ENCODE measurements around the gene SMIM45.

SMIM45 gene

DNA sequence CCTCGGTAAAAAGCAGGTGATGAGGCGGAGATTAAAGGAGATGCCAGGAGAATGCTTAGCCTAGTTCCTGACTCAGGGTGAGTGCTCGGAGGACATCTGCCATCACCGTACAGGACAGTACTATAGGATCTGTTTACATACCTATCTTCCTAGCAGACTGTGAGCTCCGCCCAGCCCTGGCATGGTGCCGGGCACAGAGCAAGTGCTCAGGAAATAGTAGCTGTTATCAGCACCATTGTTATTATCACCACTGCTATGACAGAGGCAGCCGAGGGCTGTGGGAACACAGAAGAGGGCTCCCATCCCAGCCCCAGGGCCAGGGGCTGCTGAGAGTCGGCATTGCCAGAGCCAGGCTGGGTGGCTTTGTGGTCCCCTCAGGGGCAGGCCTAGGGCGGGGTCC lies 16.7 kb downstream of the SMIM45 start:
- peaks cover 5% of the 10 kb centered on the region for H3K27me3 ChIP-seq (ENCODE audit: control insufficient read depth, insufficient read depth, low read length)
- H3K4me3 ChIP-seq (ENCODE audit: low read length): no peak overlapping the region
- no peak overlapping the region for H3K27ac ChIP-seq (ENCODE audit: low read length)
- no peaks in the 10 kb centered on the region for H3K36me3 ChIP-seq (ENCODE audit: control insufficient read depth, low read depth, low read length)
- H3K9me3 ChIP-seq (ENCODE audit: control insufficient read depth, low read depth, low read length): no peaks in the 10 kb centered on the region
- peaks cover 3% of the 10 kb centered on the region for H3K4me1 ChIP-seq (ENCODE audit: control insufficient read depth, low read depth, low read length)
- no peak overlapping the region for H3K9ac ChIP-seq (ENCODE audit: low read length)

DNA sequence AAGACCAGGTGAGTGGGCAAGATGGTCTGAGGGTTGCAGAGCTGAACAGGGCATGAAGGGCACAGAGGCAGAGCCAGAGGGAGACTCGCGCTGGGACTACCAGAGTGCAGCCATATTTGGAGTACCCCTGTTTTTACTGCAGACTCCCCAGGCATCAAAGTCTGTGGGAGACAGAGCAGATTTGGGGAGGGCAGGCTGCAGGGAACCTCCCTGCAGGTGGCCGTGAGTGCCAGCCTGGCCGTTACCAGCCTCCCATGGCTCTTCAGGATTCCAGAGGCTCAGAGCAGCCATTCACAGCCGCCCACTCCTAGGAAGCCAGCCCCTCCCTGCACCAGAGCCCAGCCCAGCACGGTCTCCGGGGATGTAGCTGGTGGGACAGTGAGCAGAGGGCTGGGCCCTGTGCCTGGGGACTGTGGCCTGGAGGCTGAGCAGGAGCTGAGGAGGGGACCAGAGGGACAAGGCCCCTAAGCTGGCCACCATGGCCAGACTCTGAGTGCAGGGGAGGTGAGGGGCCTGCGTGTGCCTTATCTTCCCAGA lies 17.2 kb downstream of the SMIM45 start, which contains the start of gene SEPTIN3:
Gene SEPTIN3, plus strand, starts transcription at position 334 of the 537 bp plus-strand sequence. CDS start 2,050 bp downstream, outside the sequence.
- H3K9me3 ChIP-seq (ENCODE audit: control insufficient read depth, low read depth, low read length): no peaks in the 10 kb centered on the region
- H3K9ac ChIP-seq (ENCODE audit: low read length): no peak within 1 kb of the TSS
- no peak within 1 kb of the TSS for H3K27ac ChIP-seq (ENCODE audit: low read length)
- no peaks in the 10 kb centered on the region for H3K36me3 ChIP-seq (ENCODE audit: control insufficient read depth, low read depth, low read length)
- peaks cover 8% of the 10 kb centered on the region for H3K27me3 ChIP-seq (ENCODE audit: control insufficient read depth, insufficient read depth, low read length)
- H3K4me1 ChIP-seq (ENCODE audit: control insufficient read depth, low read depth, low read length): no peaks in the 10 kb centered on the region
- no peak within 1 kb of the TSS for H3K4me3 ChIP-seq (ENCODE audit: low read length)

DNA sequence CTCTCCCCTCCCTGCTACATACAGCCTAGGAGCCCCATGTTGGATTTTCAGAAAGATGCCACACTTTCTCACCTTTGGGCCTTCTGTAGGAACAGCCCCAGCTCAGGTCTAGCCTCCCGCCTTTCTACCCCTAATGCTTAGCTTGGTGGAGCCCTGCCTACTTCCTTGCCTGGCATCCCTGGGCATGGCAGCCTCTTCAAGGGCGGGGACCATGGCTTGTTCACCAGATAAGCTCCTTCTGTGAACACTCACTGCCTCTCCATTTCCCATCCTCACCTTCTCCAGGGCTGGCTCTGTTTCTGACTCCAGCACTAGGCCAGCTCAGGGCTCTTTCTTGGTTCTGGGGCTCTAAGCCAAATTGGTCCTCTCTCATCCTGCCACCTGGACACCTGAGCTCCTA lies 18.7 kb downstream of the SMIM45 start:
- Histone ChIP-seq H3K27me3 (ENCODE audit: control insufficient read depth, insufficient read depth, low read length) (peaks cover 21% of the 10 kb centered on the region), H3K27ac (ENCODE audit: low read length) (no peak overlapping the region), H3K9ac (ENCODE audit: low read length) (no peak overlapping the region), H3K36me3 (ENCODE audit: control insufficient read depth, low read depth, low read length) (no peaks in the 10 kb centered on the region), H3K4me1 (ENCODE audit: control insufficient read depth, low read depth, low read length) (no peaks in the 10 kb centered on the region), H3K9me3 (ENCODE audit: control insufficient read depth, low read depth, low read length) (no peaks in the 10 kb centered on the region), H3K4me3 (ENCODE audit: low read length) (no peak overlapping the region)

DNA sequence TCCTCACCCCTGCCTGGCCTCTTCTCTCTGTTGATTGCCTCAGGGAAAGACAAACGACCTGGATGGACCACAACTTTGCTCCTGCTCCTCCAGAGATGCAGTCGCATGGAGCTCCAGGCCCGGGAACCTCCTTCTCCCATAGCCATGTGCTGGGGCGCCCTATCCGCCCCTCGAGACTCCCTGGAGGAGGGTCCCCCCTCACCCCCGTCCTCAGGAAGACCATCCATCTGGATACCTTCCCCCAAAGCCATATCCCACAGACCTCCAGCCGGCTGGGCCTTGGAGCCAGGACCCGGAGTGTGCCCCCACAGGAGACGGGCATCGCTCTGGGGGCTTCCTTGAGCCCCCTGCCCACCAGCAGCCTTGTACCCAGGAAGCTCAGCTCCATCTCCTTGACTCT lies 19.5 kb downstream of the SMIM45 start:
- no peak overlapping the region for H3K9ac ChIP-seq (ENCODE audit: low read length)
- peaks cover 30% of the 10 kb centered on the region for H3K27me3 ChIP-seq (ENCODE audit: control insufficient read depth, insufficient read depth, low read length)
- H3K27ac ChIP-seq (ENCODE audit: low read length): no peak overlapping the region
- no peak overlapping the region for H3K4me3 ChIP-seq (ENCODE audit: low read length)
- H3K9me3 ChIP-seq (ENCODE audit: control insufficient read depth, low read depth, low read length): no peaks in the 10 kb centered on the region
- H3K36me3 ChIP-seq (ENCODE audit: control insufficient read depth, low read depth, low read length): no peaks in the 10 kb centered on the region
- no peaks in the 10 kb centered on the region for H3K4me1 ChIP-seq (ENCODE audit: control insufficient read depth, low read depth, low read length)

DNA sequence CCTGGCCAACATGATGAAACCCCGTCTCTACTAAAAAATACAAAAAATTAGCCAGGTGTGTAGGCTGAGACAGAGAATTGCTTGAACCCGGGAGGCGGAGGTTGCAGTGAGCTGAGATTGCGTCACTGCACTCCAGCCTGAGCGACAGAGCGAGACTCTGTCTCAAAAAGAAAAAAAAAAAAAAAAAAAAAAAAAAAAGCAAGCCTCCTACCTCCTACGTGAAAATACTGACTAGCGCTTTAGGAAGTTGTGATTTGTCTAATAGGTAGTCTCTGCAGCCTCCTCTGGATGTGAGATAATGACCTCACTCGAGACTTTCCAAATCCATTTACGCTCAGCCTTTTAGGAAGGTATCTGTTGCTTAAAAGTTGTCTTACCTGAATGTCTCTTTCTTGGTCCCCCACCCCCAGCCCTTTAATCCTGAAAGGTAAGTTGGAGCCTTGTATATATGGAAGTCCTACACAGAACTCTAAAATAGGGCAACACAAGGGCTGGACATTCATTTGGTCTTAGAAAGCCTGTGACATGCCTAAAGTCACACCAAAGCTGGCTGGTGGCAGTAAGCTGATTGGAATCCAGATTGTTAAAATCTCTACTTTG lies 22.8 kb downstream of the SMIM45 start:
- no peak overlapping the region for H3K4me3 ChIP-seq (ENCODE audit: low read length)
- H3K27me3 ChIP-seq (ENCODE audit: control insufficient read depth, insufficient read depth, low read length): peaks cover 39% of the 10 kb centered on the region
- no peak overlapping the region for H3K27ac ChIP-seq (ENCODE audit: low read length)
- H3K9me3 ChIP-seq (ENCODE audit: control insufficient read depth, low read depth, low read length): no peaks in the 10 kb centered on the region
- peaks cover 7% of the 10 kb centered on the region for H3K4me1 ChIP-seq (ENCODE audit: control insufficient read depth, low read depth, low read length)
- H3K36me3 ChIP-seq (ENCODE audit: control insufficient read depth, low read depth, low read length): no peaks in the 10 kb centered on the region
- no peak overlapping the region for H3K9ac ChIP-seq (ENCODE audit: low read length)

DNA sequence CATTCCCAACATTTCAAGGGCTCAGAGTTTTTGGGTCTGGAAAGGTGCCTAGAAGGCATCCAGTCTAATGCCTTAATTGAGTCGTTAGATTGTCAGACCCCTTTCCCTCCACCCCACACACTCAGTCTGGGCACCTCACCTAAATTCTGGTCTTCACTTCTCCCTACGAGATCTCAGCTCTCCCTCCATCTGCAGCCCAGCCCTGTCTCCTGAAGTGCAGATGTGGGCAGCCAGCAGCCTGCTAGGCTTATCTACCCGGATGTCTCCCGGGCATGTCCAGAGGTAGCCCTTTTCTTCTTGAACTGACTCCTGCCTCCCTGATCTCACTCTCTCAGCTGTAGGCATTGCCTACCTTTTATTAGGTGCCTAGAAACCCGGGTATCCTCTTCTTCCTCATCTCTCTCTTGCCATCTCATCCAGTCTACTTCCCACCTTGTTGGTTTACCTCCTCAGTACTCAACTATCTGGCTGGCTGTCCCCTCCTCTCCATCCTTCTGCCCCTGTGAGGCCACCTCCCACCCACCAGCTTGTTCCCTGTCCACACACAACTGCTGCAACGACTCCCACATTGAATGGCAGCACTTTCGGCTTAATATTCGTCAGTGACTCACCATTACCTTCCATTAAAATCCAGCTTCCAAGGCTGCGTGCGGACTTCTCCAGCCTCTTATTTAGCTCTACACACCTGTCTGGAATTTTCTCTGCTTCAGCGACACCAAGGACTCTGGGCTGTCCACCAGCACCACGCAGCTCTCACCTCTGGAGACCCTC lies 23.5 kb downstream of the SMIM45 start:
- Histone ChIP-seq H3K4me3 (ENCODE audit: low read length) (peak overlapping the region; percentile 45), H3K27me3 (ENCODE audit: control insufficient read depth, insufficient read depth, low read length) (peaks cover 39% of the 10 kb centered on the region), H3K9ac (ENCODE audit: low read length) (no peak overlapping the region)

DNA sequence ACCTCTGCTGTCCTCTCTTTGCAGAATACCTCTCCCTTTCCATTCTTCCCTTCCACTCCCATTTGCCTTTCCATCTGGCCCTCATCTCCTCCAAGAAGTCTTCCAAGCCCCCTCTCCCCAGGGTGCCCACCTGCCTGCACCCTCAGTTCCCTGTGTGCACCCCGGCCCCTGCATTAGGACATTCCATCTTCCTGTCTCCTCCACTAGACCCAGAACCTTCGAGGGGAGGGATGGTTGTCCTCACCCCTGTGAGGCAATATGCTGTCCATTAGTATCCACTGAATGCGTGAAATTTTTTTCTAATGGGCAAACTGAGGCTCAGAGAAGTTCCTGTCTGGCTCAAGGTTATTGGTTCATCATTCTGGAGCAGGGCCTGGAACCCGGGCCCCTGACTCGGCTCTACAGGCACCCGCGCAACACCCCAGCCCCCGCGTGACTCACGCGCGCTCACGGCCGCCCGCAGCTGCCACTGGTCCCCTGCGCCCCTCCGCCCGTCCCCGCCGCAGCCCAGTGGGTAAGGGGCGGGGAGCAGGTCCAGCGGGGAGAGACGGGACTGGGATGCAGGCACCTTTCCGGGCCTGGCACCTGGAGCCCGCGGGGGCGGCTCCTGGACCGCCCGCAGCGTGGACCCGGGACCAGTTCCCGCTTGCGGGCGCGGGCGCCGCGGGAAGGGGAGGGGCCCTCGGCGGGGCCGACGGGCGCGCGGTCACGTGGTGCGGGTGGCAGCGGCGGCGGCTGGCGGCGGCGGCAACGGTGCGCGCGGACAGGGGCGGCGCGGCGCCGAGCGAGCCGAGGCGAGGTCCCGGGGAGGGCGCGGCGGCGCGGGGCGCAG lies 24.3 kb downstream of the SMIM45 start:
- Histone ChIP-seq H3K36me3 (ENCODE audit: control insufficient read depth, low read depth, low read length) (no peaks in the 10 kb centered on the region), H3K9me3 (ENCODE audit: control insufficient read depth, low read depth, low read length) (no peaks in the 10 kb centered on the region), H3K4me1 (ENCODE audit: control insufficient read depth, low read depth, low read length) (peaks cover 7% of the 10 kb centered on the region), H3K9ac (ENCODE audit: low read length) (no peak overlapping the region), H3K4me3 (ENCODE audit: low read length) (peak overlapping the region; percentile 45), H3K27ac (ENCODE audit: low read length) (no peak overlapping the region), H3K27me3 (ENCODE audit: control insufficient read depth, insufficient read depth, low read length) (peaks cover 39% of the 10 kb centered on the region)

More for the DNA sequence above, 23.5 kb downstream of the SMIM45 start:
- Histone ChIP-seq H3K9me3 (ENCODE audit: control insufficient read depth, low read depth, low read length) (no peaks in the 10 kb centered on the region), H3K27ac (ENCODE audit: low read length) (no peak overlapping the region), H3K4me1 (ENCODE audit: control insufficient read depth, low read depth, low read length) (peaks cover 7% of the 10 kb centered on the region), H3K36me3 (ENCODE audit: control insufficient read depth, low read depth, low read length) (no peaks in the 10 kb centered on the region)

DNA sequence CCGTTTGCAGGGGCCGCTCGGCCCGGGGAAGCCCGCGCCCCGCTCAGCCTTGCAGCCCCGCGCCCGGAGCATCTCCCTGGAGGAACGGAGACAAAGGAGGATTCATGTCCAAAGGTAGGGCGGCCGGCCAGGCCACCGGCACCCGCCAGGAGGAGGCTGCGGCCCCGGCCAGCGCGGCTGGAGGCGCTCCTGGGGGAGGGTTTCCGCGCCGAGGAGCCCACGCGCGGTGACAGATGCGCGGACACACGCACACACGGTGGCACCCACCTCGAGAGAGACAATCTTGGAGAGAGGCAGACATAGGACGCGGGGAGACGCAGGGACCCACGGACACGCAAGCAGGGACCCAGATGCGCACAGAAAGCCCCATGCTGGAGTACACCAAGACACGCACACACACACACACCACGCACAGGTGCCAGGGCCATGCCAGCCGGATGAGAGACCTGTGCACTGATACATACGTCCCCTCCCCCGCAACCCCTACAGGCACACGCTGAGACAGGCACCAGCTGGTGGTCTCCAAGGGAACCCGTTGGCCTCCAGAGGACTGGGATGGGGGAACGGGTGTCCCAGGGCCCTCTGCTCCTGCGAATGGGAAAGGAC lies 25.1 kb downstream of the SMIM45 start:
- Histone ChIP-seq H3K27me3 (ENCODE audit: control insufficient read depth, insufficient read depth, low read length) (peaks cover 39% of the 10 kb centered on the region), H3K9me3 (ENCODE audit: control insufficient read depth, low read depth, low read length) (no peaks in the 10 kb centered on the region), H3K36me3 (ENCODE audit: control insufficient read depth, low read depth, low read length) (no peaks in the 10 kb centered on the region), H3K4me3 (ENCODE audit: low read length) (peak overlapping the region; percentile 68), H3K27ac (ENCODE audit: low read length) (no peak overlapping the region), H3K9ac (ENCODE audit: low read length) (peak overlapping the region; percentile 61), H3K4me1 (ENCODE audit: control insufficient read depth, low read depth, low read length) (peaks cover 7% of the 10 kb centered on the region)

DNA sequence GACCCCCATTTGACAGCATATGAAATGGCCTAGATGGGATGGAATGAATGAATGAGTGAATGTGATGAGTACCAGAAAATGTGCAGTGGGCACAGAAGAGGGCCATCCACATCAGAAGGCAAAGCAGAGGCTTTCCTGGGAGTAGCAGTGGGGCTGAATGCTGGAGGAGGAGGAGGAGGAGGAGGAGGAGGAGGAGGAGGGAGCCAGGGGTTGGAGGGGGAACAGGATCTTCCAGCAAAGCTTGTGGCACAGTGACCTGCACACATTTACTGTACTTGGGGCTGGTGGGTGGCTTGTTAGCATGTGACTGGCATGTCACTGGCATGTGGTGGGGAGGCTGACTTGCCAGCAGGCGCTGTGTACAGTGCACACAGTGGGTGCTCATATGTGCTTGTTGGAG lies 26.8 kb downstream of the SMIM45 start:
- H3K4me1 ChIP-seq (ENCODE audit: control insufficient read depth, low read depth, low read length): peaks cover 7% of the 10 kb centered on the region
- H3K9me3 ChIP-seq (ENCODE audit: control insufficient read depth, low read depth, low read length): no peaks in the 10 kb centered on the region
- peaks cover 34% of the 10 kb centered on the region for H3K27me3 ChIP-seq (ENCODE audit: control insufficient read depth, insufficient read depth, low read length)

DNA sequence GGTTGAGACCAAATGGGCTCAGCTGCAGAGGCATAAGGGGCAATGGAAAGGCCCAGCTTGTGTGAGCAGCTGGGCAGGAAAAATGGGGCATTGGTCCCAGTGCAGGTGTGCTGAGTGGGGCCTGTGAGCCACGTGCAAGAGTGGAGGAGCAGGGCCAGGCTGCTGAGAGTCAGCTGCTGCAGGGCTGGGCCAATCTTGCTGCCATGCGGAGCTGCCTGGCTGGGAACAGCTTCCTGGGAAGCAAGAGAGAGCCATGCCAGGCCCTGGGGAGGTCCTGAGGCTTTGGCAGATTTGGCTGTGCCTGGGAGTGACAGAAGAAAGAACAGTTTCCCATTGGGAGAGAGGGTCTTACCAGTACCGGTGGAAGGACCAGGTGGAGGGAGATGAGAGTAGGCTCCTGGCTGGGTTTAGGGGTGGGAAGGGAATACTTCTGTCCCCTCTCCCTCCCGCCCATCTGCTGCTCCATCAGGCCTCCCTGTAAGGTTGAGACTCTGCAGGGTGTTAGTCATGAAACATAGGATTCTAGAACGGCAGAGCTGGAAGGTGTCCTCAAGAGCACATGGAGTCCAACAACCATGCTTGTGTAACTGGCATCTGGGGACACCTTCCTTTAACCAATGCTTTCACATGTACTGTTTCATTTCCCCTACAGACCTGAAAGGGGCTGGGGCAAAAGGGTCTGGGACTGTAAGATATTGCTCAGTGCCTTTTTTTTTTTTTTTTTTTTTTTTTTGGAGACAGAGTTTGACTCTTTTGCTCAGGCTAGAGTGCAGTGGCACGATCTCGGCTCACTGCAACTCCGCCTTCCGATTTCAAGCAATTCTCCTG lies 27.7 kb downstream of the SMIM45 start:
- Histone ChIP-seq H3K4me3 (ENCODE audit: low read length) (no peak overlapping the region), H3K27me3 (ENCODE audit: control insufficient read depth, insufficient read depth, low read length) (peaks cover 28% of the 10 kb centered on the region), H3K27ac (ENCODE audit: low read length) (no peak overlapping the region), H3K9me3 (ENCODE audit: control insufficient read depth, low read depth, low read length) (no peaks in the 10 kb centered on the region), H3K9ac (ENCODE audit: low read length) (no peak overlapping the region), H3K4me1 (ENCODE audit: control insufficient read depth, low read depth, low read length) (peaks cover 7% of the 10 kb centered on the region), H3K36me3 (ENCODE audit: control insufficient read depth, low read depth, low read length) (no peaks in the 10 kb centered on the region)

More for the DNA sequence above, 26.8 kb downstream of the SMIM45 start:
- Histone ChIP-seq H3K27ac (ENCODE audit: low read length) (no peak overlapping the region), H3K9ac (ENCODE audit: low read length) (no peak overlapping the region), H3K36me3 (ENCODE audit: control insufficient read depth, low read depth, low read length) (no peaks in the 10 kb centered on the region), H3K4me3 (ENCODE audit: low read length) (no peak overlapping the region)
